Tibial nerve (tissue), 3 donors: ENCODE measurements around the gene RALBP1.

Experiments used
- CTCF ChIP-seq, 5 experiments: fragments of 200-600 bp in 3 of 5; fragments of 450-650 bp in 2 of 5; sonication (generic) in 3 of 5; IDR thresholded peaks; one replicate each; pipeline ENCODE4 v1.5.1; 2016 to 2019; ENCODE audit warnings: antibody characterized with exemption in 5 of 5, mild to moderate bottlenecking in 3 of 5, moderate library complexity in 2 of 5
- POLR2A ChIP-seq, 2 donors: fragments of 450-650 bp; IDR thresholded peaks; one replicate each; pipeline ENCODE4 v1.6.1; 2017; ENCODE audit warnings: antibody characterized with exemption in 2 of 2, mild to moderate bottlenecking in 2 of 2, moderate library complexity in 2 of 2

- TF ChIP-seq CTCF (IDR thresholded peaks at IDR 0.05) (no peak), POLR2A (IDR thresholded peaks at IDR 0.05) (no peak)
Measured at GRCh38 chr18:9549405-9549804, 74.1 kb downstream of the RALBP1 start.
